GM11168 (cell line): Measurements from ENCODE around the gene GNAO1.

Source experiments
- in situ Hi-C: fragments of 300-500 bp; cut with MboI; formaldehyde crosslinking; loops from one replicate; pipeline ENCODE4 v1.12.0; 2022; ENCODE audit warnings: low sequenced_read_pairs; ENCODE audit not compliant: unreplicated experiment

Gene GNAO1

DNA sequence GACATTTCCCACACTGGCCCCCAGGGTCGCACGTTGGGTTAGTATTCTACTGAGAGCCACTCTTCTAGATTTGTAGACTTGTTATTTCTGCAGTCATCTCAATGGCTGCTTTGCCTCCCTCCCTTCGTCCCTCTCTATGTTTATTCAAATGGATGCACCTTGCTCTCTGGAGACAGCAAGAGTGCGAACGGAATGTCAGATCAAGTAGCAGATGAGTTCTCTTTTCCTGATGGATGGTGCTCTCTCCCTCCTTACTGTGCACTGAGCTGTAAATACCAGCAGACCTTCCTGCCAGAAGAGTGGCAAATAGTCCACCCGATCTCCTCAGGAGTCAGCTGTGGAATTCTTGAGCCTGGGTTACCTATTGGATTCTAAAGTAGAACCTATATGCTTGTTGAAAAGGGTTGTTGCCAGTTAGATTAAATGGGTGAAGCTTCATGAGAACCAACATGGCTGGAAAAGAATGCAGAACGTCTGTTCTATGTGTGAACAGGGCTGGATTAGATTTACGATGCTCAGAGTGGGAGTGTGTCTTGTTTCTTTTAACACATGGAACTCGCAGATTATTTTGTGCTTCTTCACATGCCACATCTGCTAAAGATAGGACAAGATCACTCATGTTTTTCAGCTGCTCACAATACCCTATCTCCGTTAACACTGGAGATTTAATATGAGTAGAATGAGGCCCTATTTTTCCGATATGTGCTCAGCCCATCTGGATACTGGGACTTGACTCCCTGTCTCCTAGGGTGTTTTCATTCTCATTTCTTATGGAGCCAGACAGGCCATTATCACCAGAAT lies 6.1 kb downstream of the GNAO1 start:
- in situ Hi-C loops: no loop called here

GRCh38 chr16:56198006-56198754 lies 6.9 kb downstream of the GNAO1 start:
- in situ Hi-C loops: no loop called here

DNA sequence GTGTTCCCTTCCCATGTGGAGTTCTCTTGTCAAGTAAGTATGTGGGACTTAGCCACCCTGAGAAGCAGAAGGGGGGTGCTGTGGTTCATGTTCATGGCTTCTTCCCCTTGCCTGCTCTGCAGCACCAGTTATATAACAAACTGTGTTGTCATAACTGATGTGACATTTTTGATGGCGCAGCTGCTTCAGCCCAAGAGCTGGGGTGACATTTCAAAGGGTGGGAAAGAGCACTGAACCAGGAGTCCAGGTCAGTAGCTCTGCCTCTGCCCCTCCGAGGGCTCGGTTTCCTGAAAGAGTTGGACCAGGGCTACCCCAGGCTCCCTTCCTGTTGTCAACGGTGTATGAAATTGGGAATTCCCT lies 7.4 kb downstream of the GNAO1 start:
- in situ Hi-C loops: no loop called here

DNA sequence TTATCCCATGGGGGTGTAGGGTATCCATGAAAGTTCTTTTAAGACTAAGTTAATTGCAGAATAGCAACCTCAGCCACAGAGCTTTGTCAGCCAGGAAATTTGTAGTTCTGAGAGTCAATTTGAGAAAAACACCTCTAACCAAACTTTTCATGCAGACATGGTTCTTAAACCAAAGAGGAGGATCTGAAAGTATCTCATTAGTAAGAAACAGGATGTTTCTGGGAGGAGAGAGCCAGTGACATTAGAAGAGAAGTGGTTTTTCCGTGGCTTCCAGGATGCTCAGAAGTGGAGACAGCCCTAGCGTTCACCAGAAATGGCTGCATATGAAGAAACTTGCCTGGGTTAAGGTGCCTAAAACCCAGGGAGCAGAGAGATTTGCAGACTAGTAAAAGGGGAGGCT lies 7.9 kb downstream of the GNAO1 start:
- in situ Hi-C loops: no loop called here

DNA sequence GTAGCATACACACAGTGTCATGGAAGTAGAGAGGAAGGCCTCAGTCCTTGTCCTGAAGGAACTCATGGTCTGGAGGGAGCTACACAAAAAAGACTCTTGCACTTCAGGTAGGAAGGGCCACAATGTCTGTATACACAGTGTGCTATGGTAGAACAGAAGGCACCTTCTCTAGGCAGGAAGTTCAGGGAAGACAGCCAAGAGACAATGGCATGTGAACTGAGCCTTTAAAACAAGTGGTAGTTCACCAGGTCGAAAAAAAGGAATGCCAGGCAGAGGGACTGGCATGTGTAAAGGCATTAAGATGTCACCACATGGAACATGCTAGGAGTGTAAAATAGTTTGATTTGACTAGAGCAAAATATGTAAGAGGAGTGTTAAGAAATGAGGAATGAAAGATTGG lies 9.7 kb downstream of the GNAO1 start:
- in situ Hi-C loops: no loop called here

DNA sequence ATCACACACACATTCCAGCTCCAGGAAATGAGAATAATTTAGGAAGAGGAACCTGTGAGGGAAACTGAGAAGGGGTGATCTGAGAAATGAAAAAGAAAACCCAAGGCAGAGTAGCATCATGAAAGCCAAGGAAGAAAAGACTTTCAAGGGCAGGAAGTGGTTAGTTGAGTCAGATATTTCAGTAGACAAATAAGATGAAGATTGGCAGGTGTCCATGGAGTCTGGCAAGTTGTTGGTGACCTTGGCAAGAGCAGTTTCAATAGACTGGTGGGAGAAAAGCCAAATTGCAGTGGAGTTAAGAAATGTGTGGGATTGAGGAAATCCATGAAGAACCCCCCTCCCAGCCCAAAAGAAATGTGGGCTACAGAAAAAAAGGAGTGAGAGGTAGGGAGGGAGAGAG lies 10.7 kb downstream of the GNAO1 start:
- in situ Hi-C loops: no loop called here

- in situ Hi-C loops: no loop called here
Observed at GRCh38 chr16:56203052-56203451, 11.8 kb downstream of the GNAO1 start.

- in situ Hi-C loops: no loop called here
Observed at GRCh38 chr16:56204816-56205215, 13.5 kb downstream of the GNAO1 start.

GRCh38 chr16:56206951-56207350 lies 15.7 kb downstream of the GNAO1 start:
- in situ Hi-C loops: no loop called here

DNA sequence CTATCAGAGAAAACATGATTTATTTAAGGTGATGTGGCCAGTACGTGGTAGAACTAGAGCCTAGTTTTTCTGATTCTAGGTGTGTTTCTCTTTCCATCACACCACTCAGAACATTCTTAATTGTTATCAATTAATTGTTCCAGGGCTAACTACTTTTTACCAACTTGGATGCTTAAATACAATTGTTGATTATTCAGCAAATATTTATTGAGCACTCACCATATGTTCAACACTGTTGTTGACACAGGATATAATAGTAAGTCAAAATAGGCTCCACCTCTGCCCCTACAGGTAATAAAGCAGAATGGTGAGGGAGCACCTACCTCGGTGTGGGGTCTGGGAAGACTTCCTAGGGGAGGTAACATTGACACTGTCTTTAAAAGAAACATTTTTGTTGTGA lies 16.1 kb downstream of the GNAO1 start:
- in situ Hi-C loops: no loop called here

GRCh38 chr16:56211435-56211981 lies 20.2 kb downstream of the GNAO1 start:
- in situ Hi-C loops: no loop called here

DNA sequence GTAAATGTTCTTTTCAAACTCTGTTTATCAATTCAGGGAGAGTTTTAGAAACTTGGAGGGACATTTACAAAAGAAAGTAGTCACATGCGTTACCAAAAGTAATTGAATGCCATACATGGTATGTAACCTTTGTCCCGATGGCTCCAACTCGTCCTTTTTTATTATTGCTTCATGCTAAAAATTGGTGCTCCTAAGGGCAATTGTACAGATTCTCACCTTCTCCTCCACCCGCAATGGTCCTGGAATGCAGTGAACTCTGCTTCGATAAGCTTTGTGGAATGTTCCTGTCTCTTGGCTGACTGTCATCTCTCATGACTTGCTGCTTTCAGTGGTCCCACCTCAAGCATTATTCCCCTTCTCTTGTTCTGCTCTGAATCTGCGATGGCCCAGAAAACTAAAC lies 20.9 kb downstream of the GNAO1 start:
- in situ Hi-C loops: no loop called here

GRCh38 chr16:56221995-56222394 lies 30.7 kb downstream of the GNAO1 start:
- in situ Hi-C loops: no loop called here

- in situ Hi-C loops: no loop called here
Observed at GRCh38 chr16:56222474-56222997, 31.2 kb downstream of the GNAO1 start.

GRCh38 chr16:56225017-56225742 lies 33.9 kb downstream of the GNAO1 start:
- in situ Hi-C loops: no loop called here

GRCh38 chr16:56226187-56226586 lies 34.9 kb downstream of the GNAO1 start:
- in situ Hi-C loops: no loop called here

DNA sequence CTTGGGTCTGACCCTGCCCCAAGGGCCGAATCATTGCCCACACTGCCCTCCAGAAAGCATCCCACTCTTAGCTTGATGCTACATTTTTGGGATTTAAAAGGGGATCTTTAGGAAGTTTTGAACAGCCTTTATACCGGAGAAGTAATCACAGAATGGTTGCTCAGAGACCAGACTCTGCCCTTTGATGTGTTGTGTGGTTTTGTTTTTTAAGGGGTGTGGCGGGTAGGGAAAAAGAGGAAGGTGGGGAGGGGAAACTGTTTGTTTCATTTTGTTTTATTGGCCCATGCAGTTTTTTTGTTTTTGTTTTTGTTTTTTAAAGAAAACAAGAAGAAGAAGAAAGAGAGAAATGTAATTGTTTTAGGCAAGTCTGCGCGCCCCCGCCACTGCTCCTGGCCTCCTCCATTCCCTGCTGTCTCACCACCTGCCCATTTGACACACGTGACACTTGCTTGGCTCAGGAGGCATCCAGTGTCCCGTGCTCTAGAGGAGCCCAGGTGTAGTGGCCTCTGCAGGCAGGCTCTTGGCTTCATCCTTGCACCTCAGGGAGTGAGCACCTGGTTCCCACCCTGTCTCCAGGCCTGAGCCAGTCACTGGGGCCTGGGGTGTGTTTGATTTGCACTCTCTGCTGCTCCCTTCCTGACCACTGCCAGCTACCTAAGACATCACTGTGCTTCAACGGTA lies 35.7 kb downstream of the GNAO1 start:
- in situ Hi-C loops: no loop called here

DNA sequence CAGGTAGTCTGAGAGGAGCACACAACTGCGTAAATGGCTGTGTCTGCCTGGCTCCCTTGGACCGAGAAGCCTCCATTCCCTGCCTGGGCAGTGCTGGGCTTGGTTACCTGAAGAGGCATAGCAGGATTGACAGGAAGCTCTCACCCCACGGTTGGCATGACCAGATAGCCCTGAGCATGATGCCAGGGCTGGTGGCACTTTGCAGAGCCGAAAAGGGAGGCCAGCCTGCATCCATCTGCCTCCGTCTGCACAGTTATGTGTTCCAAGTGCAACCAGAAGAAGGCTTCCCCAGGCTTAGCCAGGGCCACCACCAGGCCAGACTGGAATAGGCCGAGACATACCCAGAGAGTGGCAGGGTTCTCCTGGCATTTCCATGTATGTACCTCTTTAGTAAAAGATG lies 36.6 kb downstream of the GNAO1 start:
- in situ Hi-C loops: no loop called here

DNA sequence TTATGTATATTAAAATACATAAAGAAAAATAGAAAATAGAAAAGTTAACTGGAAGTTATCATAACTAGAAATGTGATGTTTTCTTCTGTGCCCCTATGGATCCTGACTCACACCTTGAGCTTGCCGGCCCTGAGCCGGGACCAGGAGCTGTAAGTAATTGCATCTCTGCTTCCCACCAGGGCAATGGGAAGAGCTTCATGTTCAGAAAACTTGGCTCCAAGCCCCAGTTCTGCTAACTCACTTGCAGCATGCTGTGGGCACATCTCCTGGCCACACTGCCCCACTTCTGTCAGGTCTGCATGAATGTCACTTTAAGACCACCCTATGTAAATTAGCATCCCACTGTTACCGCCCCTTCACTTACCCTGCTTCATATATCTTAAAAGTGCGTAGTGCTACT lies 37.2 kb downstream of the GNAO1 start:
- in situ Hi-C loops: no loop called here
